Adrenal gland (tissue), 5 donors: ENCODE results near the gene SPRY2.

ENCODE experiments used
- CTCF ChIP-seq, 6 experiments: fragments of 450-650 bp in 4 of 6; fragments of 200-600 bp in 2 of 6; sonication (generic) in 1 of 6; IDR thresholded peaks; 1 replicate in 5 of 6; 2 replicates in 1 of 6; pipeline versions ENCODE4 v1.5.1 to v1.8.0; 2016 to 2021; ENCODE audit warnings: antibody characterized with exemption in 6 of 6, mild to moderate bottlenecking in 2 of 6, moderate library complexity in 1 of 6
- POLR2A ChIP-seq, 2 donors: fragments of 450-650 bp; IDR thresholded peaks; one replicate each; pipeline ENCODE4 v1.6.1; 2017; ENCODE audit warnings: antibody characterized with exemption in 2 of 2, mild to moderate bottlenecking in 2 of 2, moderate library complexity in 1 of 2
- donor health status: DM: no; HTN: no; CAD: no.

GRCh38 chr13:80376554-80376953, 35.6 kb upstream of the SPRY2 start:
- no peak for TF ChIP-seq CTCF (IDR thresholded peaks at IDR 0.05)
- no peak for TF ChIP-seq POLR2A (IDR thresholded peaks at IDR 0.05)
